OCI-LY1 (cell line): Measurements from ENCODE around the gene KCNJ16.
A peak's percentile ranks its signal among the peaks of the same experiment; 100 is the strongest.

Experiments
- H2AFZ ChIP-seq: fragments of 200-600 bp; sonication (generic), shearing (Covaris generic); 2 replicates; pipeline ENCODE4 v1.6.0; 2014; ENCODE audit warnings: antibody characterized with exemption, mild to moderate bottlenecking, low read length
- H3F3A ChIP-seq: fragments of 200-600 bp; sonication (generic), shearing (Covaris generic); 2 replicates; pipeline ENCODE4 v1.6.0; 2014; ENCODE audit warnings: mild to moderate bottlenecking, antibody characterized with exemption, low read length, moderate library complexity; ENCODE audit not compliant: insufficient read depth
- H3K27ac ChIP-seq: fragments of 200-600 bp; sonication (generic); 2 replicates; pipeline ENCODE4 v1.5.1; 2014; ENCODE audit warnings: low read length, mixed run types, mild to moderate bottlenecking, low read depth; ENCODE audit not compliant: poor library complexity, severe bottlenecking
- H3K27me3 ChIP-seq: fragments of 200-600 bp; sonication (generic); 2 replicates; pipeline ENCODE4 v1.6.0; 2014; ENCODE audit warnings: antibody characterized with exemption, mild to moderate bottlenecking, low read length, moderate library complexity; ENCODE audit not compliant: insufficient read depth
- H3K36me3 ChIP-seq: fragments of 200-600 bp; sonication (generic); 2 replicates; pipeline ENCODE4 v1.6.1; 2014; ENCODE audit warnings: mild to moderate bottlenecking, antibody characterized with exemption, low read length, moderate library complexity, mixed read lengths; ENCODE audit not compliant: insufficient read depth
- H3K4me1 ChIP-seq: fragments of 200-600 bp; sonication (generic); 2 replicates; pipeline ENCODE4 v1.5.1; 2014; ENCODE audit warnings: mild to moderate bottlenecking, low read length, moderate library complexity; ENCODE audit not compliant: insufficient read depth, severe bottlenecking
- H3K4me2 ChIP-seq: fragments of 200-600 bp; sonication (generic), shearing (Covaris generic); 2 replicates; pipeline ENCODE4 v1.6.1; 2014; ENCODE audit warnings: low read length
- H3K4me3 ChIP-seq: fragments of 200-600 bp; sonication (generic); 2 replicates; pipeline ENCODE4 v1.5.1; 2014; ENCODE audit warnings: low read length, low read depth, mild to moderate bottlenecking, mixed read lengths; ENCODE audit not compliant: poor library complexity, severe bottlenecking
- H3K79me2 ChIP-seq: fragments of 200-600 bp; shearing (Covaris generic); 2 replicates; pipeline ENCODE4 v1.6.1; 2016; ENCODE audit warnings: mixed run types, low read length, mixed read lengths; ENCODE audit not compliant: insufficient read depth
- H3K9ac ChIP-seq: fragments of 200-600 bp; sonication (generic), shearing (Covaris generic); 2 replicates; pipeline ENCODE4 v1.6.1; 2014; ENCODE audit warnings: mild to moderate bottlenecking, low read length, mixed read lengths
- H3K9me2 ChIP-seq: fragments of 200-600 bp; sonication (generic), shearing (Covaris generic); 2 replicates; pipeline ENCODE4 v1.6.1; 2014; ENCODE audit warnings: low read depth, mild to moderate bottlenecking, low read length, mixed read lengths
- H3K9me3 ChIP-seq: fragments of 200-600 bp; shearing (Covaris generic); 2 replicates; pipeline ENCODE4 v1.6.1; 2014; ENCODE audit warnings: low read length, mixed read lengths
- H4K20me1 ChIP-seq: fragments of 200-600 bp; sonication (generic), shearing (Covaris generic); 2 replicates; pipeline ENCODE4 v1.6.0; 2016; ENCODE audit warnings: mild to moderate bottlenecking, low read length; ENCODE audit not compliant: insufficient read depth
- CTCF ChIP-seq: fragments of 200-600 bp; sonication (generic), shearing (Covaris generic); IDR thresholded peaks from 2 replicates; pipeline ENCODE4 v1.5.1; 2017; ENCODE audit warnings: mild to moderate bottlenecking, antibody characterized with exemption, low read length, moderate library complexity, mixed read lengths
- EZH2 ChIP-seq: fragments of 200-600 bp; sonication (generic), shearing (Covaris generic); IDR thresholded peaks from 2 replicates; pipeline ENCODE4 v1.8.0; 2017; ENCODE audit warnings: borderline replicate concordance, mixed run types, mild to moderate bottlenecking, antibody characterized with exemption, low read length, moderate library complexity, mixed read lengths

Gene KCNJ16

GRCh38 chr17:70084476-70084875 lies 9.5 kb downstream of the KCNJ16 start:
- no peaks in the 10 kb centered on the region for H3K9me3 ChIP-seq
- no peaks in the 10 kb centered on the region for H3K27me3 ChIP-seq
- no peaks in the 10 kb centered on the region for H3F3A ChIP-seq
- H3K4me1 ChIP-seq, result peaks cover 7% of the 10 kb centered on the region
- no peak overlapping the region for H3K9ac ChIP-seq
- H3K36me3 ChIP-seq, result no peaks in the 10 kb centered on the region
- no peak for TF ChIP-seq EZH2
- no peak for TF ChIP-seq CTCF
- H3K4me2 ChIP-seq, result no peak overlapping the region
- no peak overlapping the region for H3K4me3 ChIP-seq
- H2AFZ ChIP-seq, result no peak overlapping the region
- no peaks in the 10 kb centered on the region for H3K79me2 ChIP-seq
- no peaks in the 10 kb centered on the region for H3K9me2 ChIP-seq
- no peaks in the 10 kb centered on the region for H4K20me1 ChIP-seq
- no peak overlapping the region for H3K27ac ChIP-seq

- H3K27me3 ChIP-seq, result no peaks in the 10 kb centered on the region
- peaks cover 9% of the 10 kb centered on the region for H3K4me1 ChIP-seq
- H3K4me3 ChIP-seq, result no peak overlapping the region
- H3K27ac ChIP-seq, result no peak overlapping the region
- TF ChIP-seq CTCF (no peak), EZH2 (no peak)
- no peaks in the 10 kb centered on the region for H4K20me1 ChIP-seq
- no peak overlapping the region for H3K9ac ChIP-seq
- no peaks in the 10 kb centered on the region for H3K36me3 ChIP-seq
- no peaks in the 10 kb centered on the region for H3K9me2 ChIP-seq
- no peaks in the 10 kb centered on the region for H3K79me2 ChIP-seq
- no peak overlapping the region for H3K4me2 ChIP-seq
- no peaks in the 10 kb centered on the region for H3F3A ChIP-seq
- no peak overlapping the region for H2AFZ ChIP-seq
- no peaks in the 10 kb centered on the region for H3K9me3 ChIP-seq
Measured at GRCh38 chr17:70086516-70086915, 11.5 kb downstream of the KCNJ16 start.

GRCh38 chr17:70089513-70090148 lies 14.6 kb downstream of the KCNJ16 start:
- TF ChIP-seq CTCF, result no peak
- no peak for TF ChIP-seq EZH2
- H3K9me2 ChIP-seq, result no peaks in the 10 kb centered on the region
- no peak overlapping the region for H3K9ac ChIP-seq
- no peak overlapping the region for H3K27ac ChIP-seq
- H2AFZ ChIP-seq, result peak overlapping the region; percentile 3; the same call in 1 of the 2 replicates
- H3K4me2 ChIP-seq, result no peak overlapping the region
- no peaks in the 10 kb centered on the region for H3K27me3 ChIP-seq
- H4K20me1 ChIP-seq, result no peaks in the 10 kb centered on the region
- no peaks in the 10 kb centered on the region for H3K9me3 ChIP-seq
- peaks cover 9% of the 10 kb centered on the region for H3K4me1 ChIP-seq
- no peaks in the 10 kb centered on the region for H3F3A ChIP-seq
- no peaks in the 10 kb centered on the region for H3K79me2 ChIP-seq
- H3K36me3 ChIP-seq, result no peaks in the 10 kb centered on the region
- no peak overlapping the region for H3K4me3 ChIP-seq
